Breast epithelium (tissue), 3 donors: ENCODE data around the gene MAD1L1.

Source experiments
- POLR2A ChIP-seq: fragments of 450-650 bp; IDR thresholded peaks from one replicate; pipeline ENCODE4 v1.6.1; 2016; ENCODE audit warnings: antibody characterized with exemption, mild to moderate bottlenecking, moderate library complexity
- TF ChIP-seq, protein P1 (sequence below), 3 donors: fragments of 450-650 bp; IDR thresholded peaks; one replicate each; pipeline ENCODE4 v1.5.1; 2016 to 2017; ENCODE audit warnings: antibody characterized with exemption in 3 of 3, mild to moderate bottlenecking in 3 of 3, moderate library complexity in 3 of 3

DNA sequence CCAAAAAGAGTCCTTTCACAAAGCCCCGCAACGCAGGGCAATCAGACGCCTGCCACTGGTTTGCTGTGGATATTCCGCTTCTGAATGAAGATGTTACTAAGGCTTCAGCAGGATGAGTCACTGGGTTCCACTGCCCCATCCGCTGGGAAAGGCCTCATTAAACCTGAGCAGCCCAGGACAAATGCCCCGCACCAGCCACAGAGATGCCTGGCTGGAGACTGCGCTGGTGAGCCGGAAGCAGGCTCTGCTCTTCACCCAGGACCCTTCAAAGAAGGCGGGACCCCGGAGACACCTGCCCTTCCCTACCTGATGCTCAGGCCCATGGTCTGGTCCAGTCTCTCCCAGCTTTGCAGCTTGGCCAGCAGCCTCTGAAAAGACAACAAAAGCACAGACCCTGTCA is 19.8 kb downstream of the MAD1L1 start:
- no peak for TF ChIP-seq POLR2A
- TF ChIP-seq, protein P1, sequence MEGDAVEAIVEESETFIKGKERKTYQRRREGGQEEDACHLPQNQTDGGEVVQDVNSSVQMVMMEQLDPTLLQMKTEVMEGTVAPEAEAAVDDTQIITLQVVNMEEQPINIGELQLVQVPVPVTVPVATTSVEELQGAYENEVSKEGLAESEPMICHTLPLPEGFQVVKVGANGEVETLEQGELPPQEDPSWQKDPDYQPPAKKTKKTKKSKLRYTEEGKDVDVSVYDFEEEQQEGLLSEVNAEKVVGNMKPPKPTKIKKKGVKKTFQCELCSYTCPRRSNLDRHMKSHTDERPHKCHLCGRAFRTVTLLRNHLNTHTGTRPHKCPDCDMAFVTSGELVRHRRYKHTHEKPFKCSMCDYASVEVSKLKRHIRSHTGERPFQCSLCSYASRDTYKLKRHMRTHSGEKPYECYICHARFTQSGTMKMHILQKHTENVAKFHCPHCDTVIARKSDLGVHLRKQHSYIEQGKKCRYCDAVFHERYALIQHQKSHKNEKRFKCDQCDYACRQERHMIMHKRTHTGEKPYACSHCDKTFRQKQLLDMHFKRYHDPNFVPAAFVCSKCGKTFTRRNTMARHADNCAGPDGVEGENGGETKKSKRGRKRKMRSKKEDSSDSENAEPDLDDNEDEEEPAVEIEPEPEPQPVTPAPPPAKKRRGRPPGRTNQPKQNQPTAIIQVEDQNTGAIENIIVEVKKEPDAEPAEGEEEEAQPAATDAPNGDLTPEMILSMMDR (IDR thresholded peaks at IDR 0.05): no peak
